IMR-90 (cell line): ENCODE measurements around the gene HLA-A. TPM values are rescaled to one million over a fixed set of nuclear protein-coding genes. Genes with fewer than 3 reads are reported as not detected.

ENCODE experiments used
- ATAC-seq: fragments of 200-7000 bp; cut with Tn5 transposase; 2 replicates; pipeline ENCODE4 v1.9.1; 2020; ENCODE audit warnings: low read depth, mild to moderate bottlenecking, moderate library complexity
- BruUV-seq: library from RNA; stranded (reverse); fragments of 400-500 nt; replicated peaks from 2 replicates; lab custom pipeline; 2021; lab: Mats Ljungman, UMichigan
- CTCF ChIA-PET: fragments of 300-600 bp; formaldehyde crosslinking; extraction: SDS; loops from one replicate; lab custom pipeline; 2021; ENCODE audit warnings: antibody characterized with exemption; lab: Yijun Ruan, JAX
- POLR2A ChIA-PET: fragments of 300-600 bp; sonication (Branson Sonifier 250); formaldehyde crosslinking; loops from one replicate; lab custom pipeline; 2022; ENCODE audit warnings: antibody characterized with exemption; ENCODE audit not compliant: unreplicated experiment; lab: Charles Lee
- DNase-seq: peaks from one replicate; pipeline ENCODE4 v3.0.0; 2013
- H2AFZ ChIP-seq: replicated peaks from 2 replicates; pipeline ENCODE3; 2013; ENCODE audit warnings: low read length, mild to moderate bottlenecking; ENCODE audit not compliant: poor library complexity
- H2AK5ac ChIP-seq: 2 replicates; pipeline ENCODE4 v1.6.1; 2013; ENCODE audit warnings: low read depth, low read length, inconsistent platforms
- H2AK9ac ChIP-seq: replicated peaks from 2 replicates; pipeline ENCODE3; 2013; ENCODE audit warnings: mild to moderate bottlenecking, low read depth, low read length, moderate library complexity; ENCODE audit not compliant: poor library complexity
- H2BK120ac ChIP-seq: 2 replicates; pipeline ENCODE4 v1.6.1; 2013; ENCODE audit warnings: low read depth, low read length, inconsistent platforms
- H2BK15ac ChIP-seq: 3 replicates; pipeline ENCODE4 v1.6.1; 2013; ENCODE audit warnings: low read depth, low read length, inconsistent platforms
- H2BK20ac ChIP-seq: 2 replicates; pipeline ENCODE4 v1.6.1; 2013; ENCODE audit warnings: low read depth, mild to moderate bottlenecking, inconsistent platforms, low read length, moderate library complexity
- H2BK5ac ChIP-seq: 2 replicates; pipeline ENCODE4 v1.6.1; 2013; ENCODE audit warnings: mild to moderate bottlenecking, low read depth, low read length, inconsistent platforms; ENCODE audit not compliant: poor library complexity, severe bottlenecking
- H3K14ac ChIP-seq: replicated peaks from 2 replicates; pipeline ENCODE4 v1.6.1; 2013; ENCODE audit warnings: low read depth, low read length, inconsistent platforms
- H3K18ac ChIP-seq: 2 replicates; pipeline ENCODE4 v1.6.1; 2013; ENCODE audit warnings: low read depth, low read length, control low read depth
- H3K23ac ChIP-seq: 2 replicates; pipeline ENCODE4 v1.6.1; 2013; ENCODE audit warnings: low read depth, low read length, inconsistent platforms
- H3K27ac ChIP-seq: 2 replicates; pipeline ENCODE4 v1.5.1; 2013; ENCODE audit warnings: mild to moderate bottlenecking, control low read depth, low read length; ENCODE audit not compliant: insufficient read depth
- H3K27me3 ChIP-seq: 2 replicates; pipeline ENCODE4 v1.6.1; 2013; ENCODE audit warnings: low read length; ENCODE audit not compliant: control insufficient read depth, insufficient read depth
- H3K36me3 ChIP-seq: 2 replicates; pipeline ENCODE4 v1.6.1; 2013; ENCODE audit warnings: low read length, mixed read lengths; ENCODE audit not compliant: control insufficient read depth, insufficient read depth
- H3K4ac ChIP-seq: 2 replicates; pipeline ENCODE4 v1.6.1; 2013; ENCODE audit warnings: low read depth, low read length, inconsistent platforms
- H3K4me1 ChIP-seq: 2 replicates; pipeline ENCODE4 v1.6.1; 2013; ENCODE audit warnings: low read length, mixed read lengths; ENCODE audit not compliant: control insufficient read depth, insufficient read depth
- H3K4me2 ChIP-seq: 2 replicates; pipeline ENCODE4 v1.6.1; 2013; ENCODE audit warnings: low read depth, mild to moderate bottlenecking, control low read depth, low read length, moderate library complexity
- H3K4me3 ChIP-seq: 2 replicates; pipeline ENCODE4 v1.5.1; 2013; ENCODE audit warnings: low read depth, mild to moderate bottlenecking, control low read depth, low read length, moderate library complexity; ENCODE audit not compliant: insufficient read depth
- H3K56ac ChIP-seq: 2 replicates; pipeline ENCODE4 v1.6.1; 2013; ENCODE audit warnings: low read length, inconsistent platforms; ENCODE audit not compliant: insufficient read depth; ENCODE audit errors: extremely low read depth
- H3K79me1 ChIP-seq, 2 experiments: 2 replicates each; pipeline ENCODE4 v1.6.1; 2013; ENCODE audit warnings: low read length in 2 of 2, inconsistent platforms in 1 of 2, low read depth in 1 of 2
- H3K9ac ChIP-seq: 2 replicates; pipeline ENCODE4 v1.6.1; 2013; ENCODE audit warnings: low read depth, low read length, control low read depth
- H3K9me1 ChIP-seq: 2 replicates; pipeline ENCODE4 v1.6.1; 2013; ENCODE audit warnings: low read length, inconsistent platforms; ENCODE audit not compliant: insufficient read depth
- H3K9me3 ChIP-seq: 2 replicates; pipeline ENCODE4 v1.6.1; 2013; ENCODE audit warnings: low read length; ENCODE audit not compliant: control insufficient read depth, insufficient read depth
- H4K20me1 ChIP-seq: 2 replicates; pipeline ENCODE4 v1.6.1; 2013; ENCODE audit warnings: low read length, inconsistent platforms; ENCODE audit not compliant: insufficient read depth
- H4K5ac ChIP-seq: 2 replicates; pipeline ENCODE4 v1.6.1; 2013; ENCODE audit warnings: mild to moderate bottlenecking, low read depth, low read length, control low read depth
- H4K8ac ChIP-seq, 2 experiments: 2 replicates each; pipeline ENCODE4 v1.6.1; 2013; ENCODE audit warnings: low read depth in 2 of 2, low read length in 2 of 2, control low read depth in 1 of 2, inconsistent platforms in 1 of 2
- H4K91ac ChIP-seq: 2 replicates; pipeline ENCODE4 v1.6.1; 2013; ENCODE audit warnings: low read depth, low read length, inconsistent platforms; ENCODE audit not compliant: insufficient read depth
- BHLHE40 ChIP-seq: fragments of 150-350 bp; IDR thresholded peaks from 2 replicates; pipeline ENCODE4 v1.6.1; 2016; ENCODE audit warnings: mild to moderate bottlenecking, low read depth, low read length
- CEBPB ChIP-seq: IDR thresholded peaks from 2 replicates; pipeline ENCODE4 v1.6.1; 2012; ENCODE audit warnings: low read depth, low read length, improper control_type of control experiment
- CHD1 ChIP-seq: IDR thresholded peaks from 2 replicates; pipeline ENCODE4 v1.6.1; 2012; ENCODE audit warnings: low read depth, low read length, improper control_type of control experiment
- FOS ChIP-seq: fragments of 150-350 bp; IDR thresholded peaks from 2 replicates; pipeline ENCODE4 v1.6.1; 2016; ENCODE audit warnings: low read depth, low read length
- MAFK ChIP-seq: IDR thresholded peaks from 2 replicates; pipeline ENCODE4 v1.6.1; 2012; ENCODE audit warnings: low read depth, low read length, improper control_type of control experiment
- MAZ ChIP-seq: IDR thresholded peaks from 2 replicates; pipeline ENCODE4 v1.6.1; 2012; ENCODE audit warnings: low read depth, mild to moderate bottlenecking, low read length, improper control_type of control experiment, moderate library complexity, borderline replicate concordance
- MXI1 ChIP-seq: IDR thresholded peaks from 2 replicates; pipeline ENCODE4 v1.6.1; 2012; ENCODE audit warnings: low read depth, mild to moderate bottlenecking, low read length, moderate library complexity, borderline replicate concordance
- NFE2L2 ChIP-seq: fragments of 150-350 bp; IDR thresholded peaks from 2 replicates; pipeline ENCODE4 v1.6.1; 2016; ENCODE audit warnings: low read depth, mild to moderate bottlenecking, low read length
- POLR2A ChIP-seq: IDR thresholded peaks from 2 replicates; pipeline ENCODE4 v1.6.1; 2012; ENCODE audit warnings: mild to moderate bottlenecking, low read depth, low read length
- RAD21 ChIP-seq: IDR thresholded peaks from 2 replicates; pipeline ENCODE4 v1.6.1; 2012; ENCODE audit warnings: low read length, improper control_type of control experiment
- RCOR1 ChIP-seq: IDR thresholded peaks from 2 replicates; pipeline ENCODE4 v1.6.1; 2012; ENCODE audit warnings: mild to moderate bottlenecking, low read length, improper control_type of control experiment; ENCODE audit not compliant: insufficient replicate concordance
- RFX5 ChIP-seq: IDR thresholded peaks from 2 replicates; pipeline ENCODE4 v1.8.0; 2012; ENCODE audit warnings: low read depth, mild to moderate bottlenecking, low read length, moderate library complexity
- SMC3 ChIP-seq: fragments of 150-350 bp; IDR thresholded peaks from 2 replicates; pipeline ENCODE4 v1.6.1; 2016; ENCODE audit warnings: low read depth, mild to moderate bottlenecking, antibody characterized with exemption, low read length, moderate library complexity
- USF2 ChIP-seq: fragments of 150-350 bp; IDR thresholded peaks from 2 replicates; pipeline ENCODE4 v1.6.1; 2017; ENCODE audit warnings: mild to moderate bottlenecking, antibody characterized with exemption, low read length, low read depth
- WGBS, 2 experiments: methylation state at CpG; one replicate each; pipeline versions ENCODE4 v1.1.5 to v1.1.7; 2013; ENCODE audit warnings: missing lambda C conversion rate in 2 of 2; ENCODE audit not compliant: insufficient read length in 1 of 2; ENCODE audit errors: extremely low coverage in 2 of 2; 5-methylcytosine and 5-hydroxymethylcytosine counted together
- dilution Hi-C: fragments of 300-500 bp; cut with HindIII; formaldehyde crosslinking; loops from one replicate; pipeline ENCODE4 v1.14.3; 2018; ENCODE audit warnings: low sequenced_read_pairs; ENCODE audit not compliant: unreplicated experiment
- in situ Hi-C: fragments of 300-500 bp; cut with MboI; formaldehyde crosslinking; loops from 3 replicates; pipeline ENCODE4 v1.14.3; 2019; ENCODE audit warnings: low sequenced_read_pairs, inconsistent platforms, mixed read lengths
- intact Hi-C: fragments of 100-400 bp; cut with micrococcal nuclease; formaldehyde crosslinking; loops from 2 replicates; pipeline ENCODE4 v1.10.0; 2022
- polyA plus RNA-seq, 3 experiments: library from polyadenylated mRNA; depleted of rRNA; stranded (reverse); fragments of >200 nt; gene quantifications; 2 replicates each; pipeline ENCODE4 v1.2.3, GENCODE V29; 2012; ENCODE audit warnings: low replicate concordance in 1 of 3
- total RNA-seq: library from RNA; depleted of rRNA; stranded (reverse); fragments of >200 nt; gene quantifications from 2 replicates; pipeline ENCODE4 v1.2.3, GENCODE V29; 2012
- TF ChIP-seq, protein P1 (sequence below): fragments of 150-350 bp; IDR thresholded peaks from 2 replicates; pipeline ENCODE4 v1.6.1; 2016; ENCODE audit warnings: low read depth, mild to moderate bottlenecking, low read length, moderate library complexity, borderline replicate concordance

The HLA-A gene
- total and polyA plus RNA-seq, 2 of the 4 experiments (the other 2 are of a cell fraction): 94.5 to 218 TPM

GRCh38 chr6:29976588-29977424 lies 34.5 kb downstream of the HLA-A start (continued):
- TF ChIP-seq CHD1 (no peak), POLR2A (peak; percentile 67; the same call in 1 of the 2 replicates), RAD21 (peak; percentile 36; the same call in 1 of the 2 replicates), NFE2L2 (no peak)

DNA sequence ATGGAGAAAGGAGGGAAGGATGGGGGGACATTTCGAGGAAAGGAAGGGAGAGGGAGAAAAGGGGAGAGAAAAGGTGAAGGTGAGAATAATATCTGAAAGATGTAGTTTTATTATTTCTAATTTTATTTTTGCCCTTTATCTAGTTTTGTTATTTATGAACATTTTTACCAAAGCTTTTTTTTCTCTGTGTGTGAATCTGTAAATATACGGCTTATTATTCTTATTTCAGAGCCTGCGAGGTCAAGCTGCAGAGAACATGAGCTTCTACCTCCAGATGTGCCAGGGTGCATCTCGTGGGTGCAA lies 35.0 kb downstream of the HLA-A start:
- no peak overlapping the region for H2BK5ac ChIP-seq
- no peaks in the 10 kb centered on the region; a peak in 1 of 4 replicates for H3K79me1 ChIP-seq
- no peaks in the 10 kb centered on the region for H3K36me3 ChIP-seq
- H2BK120ac ChIP-seq: peak overlapping the region; percentile 87; the same call in 1 of the 2 replicates
- no peak overlapping the region for H3K23ac ChIP-seq
- CTCF ChIA-PET: interaction anchor here (1.0 kb wide), 1 partner anchor 13 kb away, joined by 3 read pairs; no protein-coding TSS in a partner anchor
- no TSS peak for BruUV-seq
- intact Hi-C loops: no loop called here
- no peak for ATAC-seq
- in situ Hi-C loops: no loop called here
- H3K27ac ChIP-seq: peak overlapping the region; percentile 58
- POLR2A ChIA-PET: no interaction called here
- no peaks in the 10 kb centered on the region for H4K20me1 ChIP-seq
- H2BK15ac ChIP-seq: no peak overlapping the region
- no peak for DNase-seq
- no peaks in the 10 kb centered on the region for H3K9me3 ChIP-seq
- peaks cover 14% of the 10 kb centered on the region for H3K27me3 ChIP-seq
- no CpG with 5 or more reads among the region's 4 CpGs for WGBS, 2 experiments
- H3K4ac ChIP-seq: no peak overlapping the region
- H2AK9ac ChIP-seq: peak overlapping the region; percentile 29
- dilution Hi-C loops: no loop called here
- no peak overlapping the region for H3K14ac ChIP-seq
- H3K4me2 ChIP-seq: peak overlapping the region; percentile 85
- H3K4me1 ChIP-seq: no peaks in the 10 kb centered on the region; the same call in 1 of the 2 replicates
- no peak overlapping the region for H3K18ac ChIP-seq
- no peak overlapping the region for H2BK20ac ChIP-seq
- H3K9me1 ChIP-seq: peaks cover 2% of the 10 kb centered on the region; the same call in 1 of the 2 replicates
- H2AK5ac ChIP-seq: no peak overlapping the region
- peak overlapping the region; percentile 60 for H3K4me3 ChIP-seq
- no peak overlapping the region for H4K5ac ChIP-seq
- peak overlapping the region in 1 of 2 experiments; percentile 13; a peak in 1 of 4 replicates for H4K8ac ChIP-seq
- no peak overlapping the region for H3K56ac ChIP-seq
- peak overlapping the region; percentile 66 for H3K9ac ChIP-seq
- peak overlapping the region; percentile 97 for H2AFZ ChIP-seq
- H4K91ac ChIP-seq: no peak overlapping the region
- no peak for TF ChIP-seq RCOR1
- TF ChIP-seq POLR2A: no peak
- no peak for TF ChIP-seq BHLHE40
- no peak for TF ChIP-seq CEBPB
- TF ChIP-seq RFX5: no peak
- no peak for TF ChIP-seq USF2
- TF ChIP-seq, protein P1, sequence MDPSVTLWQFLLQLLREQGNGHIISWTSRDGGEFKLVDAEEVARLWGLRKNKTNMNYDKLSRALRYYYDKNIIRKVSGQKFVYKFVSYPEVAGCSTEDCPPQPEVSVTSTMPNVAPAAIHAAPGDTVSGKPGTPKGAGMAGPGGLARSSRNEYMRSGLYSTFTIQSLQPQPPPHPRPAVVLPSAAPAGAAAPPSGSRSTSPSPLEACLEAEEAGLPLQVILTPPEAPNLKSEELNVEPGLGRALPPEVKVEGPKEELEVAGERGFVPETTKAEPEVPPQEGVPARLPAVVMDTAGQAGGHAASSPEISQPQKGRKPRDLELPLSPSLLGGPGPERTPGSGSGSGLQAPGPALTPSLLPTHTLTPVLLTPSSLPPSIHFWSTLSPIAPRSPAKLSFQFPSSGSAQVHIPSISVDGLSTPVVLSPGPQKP: no peak
- no peak for TF ChIP-seq MAZ
- no peak for TF ChIP-seq CHD1
- no peak for TF ChIP-seq RAD21
- no peak for TF ChIP-seq SMC3
- TF ChIP-seq MAFK: no peak
- no peak for TF ChIP-seq NFE2L2
- no peak for TF ChIP-seq FOS
- no peak for TF ChIP-seq MXI1
